ENCODE results near the gene CMBL. TPM values are rescaled to one million over a fixed set of nuclear protein-coding genes. Genes with fewer than 3 reads are reported as not detected.

Gene CMBL
- total and polyA plus RNA-seq, 2 of the 13 experiments (the other 11 are each of a cell fraction or from before 2014, with no cell fraction given), result 11.5 to 17.0 TPM

GRCh38 chr5:10307206-10308148, at the start of gene CMBL (continued):
- TF ChIP-seq ZNF891 (CRISPR knock-in tag; IDR thresholded peaks at IDR 0.05), result no peak
- TF ChIP-seq, protein P1, sequence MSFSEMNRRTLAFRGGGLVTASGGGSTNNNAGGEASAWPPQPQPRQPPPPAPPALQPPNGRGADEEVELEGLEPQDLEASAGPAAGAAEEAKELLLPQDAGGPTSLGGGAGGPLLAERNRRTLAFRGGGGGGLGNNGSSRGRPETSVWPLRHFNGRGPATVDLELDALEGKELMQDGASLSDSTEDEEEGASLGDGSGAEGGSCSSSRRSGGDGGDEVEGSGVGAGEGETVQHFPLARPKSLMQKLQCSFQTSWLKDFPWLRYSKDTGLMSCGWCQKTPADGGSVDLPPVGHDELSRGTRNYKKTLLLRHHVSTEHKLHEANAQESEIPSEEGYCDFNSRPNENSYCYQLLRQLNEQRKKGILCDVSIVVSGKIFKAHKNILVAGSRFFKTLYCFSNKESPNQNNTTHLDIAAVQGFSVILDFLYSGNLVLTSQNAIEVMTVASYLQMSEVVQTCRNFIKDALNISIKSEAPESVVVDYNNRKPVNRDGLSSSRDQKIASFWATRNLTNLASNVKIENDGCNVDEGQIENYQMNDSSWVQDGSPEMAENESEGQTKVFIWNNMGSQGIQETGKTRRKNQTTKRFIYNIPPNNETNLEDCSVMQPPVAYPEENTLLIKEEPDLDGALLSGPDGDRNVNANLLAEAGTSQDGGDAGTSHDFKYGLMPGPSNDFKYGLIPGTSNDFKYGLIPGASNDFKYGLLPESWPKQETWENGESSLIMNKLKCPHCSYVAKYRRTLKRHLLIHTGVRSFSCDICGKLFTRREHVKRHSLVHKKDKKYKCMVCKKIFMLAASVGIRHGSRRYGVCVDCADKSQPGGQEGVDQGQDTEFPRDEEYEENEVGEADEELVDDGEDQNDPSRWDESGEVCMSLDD (CRISPR knock-in tag; IDR thresholded peaks at IDR 0.05; ENCODE audit: borderline replicate concordance), result no peak
- TF ChIP-seq MTA3 (CRISPR knock-in tag; IDR thresholded peaks at IDR 0.05), result no peak
- peak; percentile 82 for TF ChIP-seq MYC (CRISPR knock-in tag; IDR thresholded peaks at IDR 0.05; ENCODE audit: borderline replicate concordance)
- no peak for TF ChIP-seq NR1H2 (CRISPR knock-in tag; IDR thresholded peaks at IDR 0.05; ENCODE audit: borderline replicate concordance, low read depth)
- 0 out of 2 replicates have a peak, but pooled peaks have one; percentile 52 for TF ChIP-seq KLF6 (CRISPR knock-in tag; IDR thresholded peaks at IDR 0.05)
- peak; percentile 84; the same call in 1 of the 2 replicates for TF ChIP-seq ZNF773 (CRISPR knock-in tag; IDR thresholded peaks at IDR 0.05; ENCODE audit: borderline replicate concordance)
- TF ChIP-seq CREB1 (IDR thresholded peaks at IDR 0.05), result no peak
- TF ChIP-seq CREB1 (CRISPR knock-in tag; IDR thresholded peaks at IDR 0.05), result no peak
- TF ChIP-seq HCFC1 (IDR thresholded peaks at IDR 0.05; ENCODE audit: low read depth, low read length), result no peak
- TF ChIP-seq RFXANK (CRISPR knock-in tag; IDR thresholded peaks at IDR 0.05), result no peak
- TF ChIP-seq RNF2 (conservative IDR thresholded peaks at IDR 0.05; ENCODE audit: low read depth), result peak; percentile 70; the same call in 1 of the 2 replicates
- no peak for TF ChIP-seq RFX5 (IDR thresholded peaks at IDR 0.05; ENCODE audit: low read depth, low read length)
- TF ChIP-seq, protein P2, sequence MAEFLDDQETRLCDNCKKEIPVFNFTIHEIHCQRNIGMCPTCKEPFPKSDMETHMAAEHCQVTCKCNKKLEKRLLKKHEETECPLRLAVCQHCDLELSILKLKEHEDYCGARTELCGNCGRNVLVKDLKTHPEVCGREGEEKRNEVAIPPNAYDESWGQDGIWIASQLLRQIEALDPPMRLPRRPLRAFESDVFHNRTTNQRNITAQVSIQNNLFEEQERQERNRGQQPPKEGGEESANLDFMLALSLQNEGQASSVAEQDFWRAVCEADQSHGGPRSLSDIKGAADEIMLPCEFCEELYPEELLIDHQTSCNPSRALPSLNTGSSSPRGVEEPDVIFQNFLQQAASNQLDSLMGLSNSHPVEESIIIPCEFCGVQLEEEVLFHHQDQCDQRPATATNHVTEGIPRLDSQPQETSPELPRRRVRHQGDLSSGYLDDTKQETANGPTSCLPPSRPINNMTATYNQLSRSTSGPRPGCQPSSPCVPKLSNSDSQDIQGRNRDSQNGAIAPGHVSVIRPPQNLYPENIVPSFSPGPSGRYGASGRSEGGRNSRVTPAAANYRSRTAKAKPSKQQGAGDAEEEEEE (CRISPR knock-in tag; IDR thresholded peaks at IDR 0.05; ENCODE audit: borderline replicate concordance), result no peak
- no peak for TF ChIP-seq HMGA1 (CRISPR knock-in tag; conservative IDR thresholded peaks at IDR 0.05)
- TF ChIP-seq SOX13 (IDR thresholded peaks at IDR 0.05), result no peak
- TF ChIP-seq SOX13 (CRISPR knock-in tag; conservative IDR thresholded peaks at IDR 0.05 in 1 of 2, IDR thresholded peaks at IDR 0.05 in 1 of 2), result no peak
- no peak for TF ChIP-seq ATM (IDR thresholded peaks at IDR 0.05; ENCODE audit: borderline replicate concordance)
- TF ChIP-seq ELF1 (CRISPR knock-in tag; IDR thresholded peaks at IDR 0.05), result no peak
- TF ChIP-seq, protein P3, sequence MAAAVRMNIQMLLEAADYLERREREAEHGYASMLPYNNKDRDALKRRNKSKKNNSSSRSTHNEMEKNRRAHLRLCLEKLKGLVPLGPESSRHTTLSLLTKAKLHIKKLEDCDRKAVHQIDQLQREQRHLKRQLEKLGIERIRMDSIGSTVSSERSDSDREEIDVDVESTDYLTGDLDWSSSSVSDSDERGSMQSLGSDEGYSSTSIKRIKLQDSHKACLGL (CRISPR knock-in tag; IDR thresholded peaks at IDR 0.05), result 0 out of 2 replicates have a peak, but pooled peaks have one; percentile 27
- no peak for TF ChIP-seq ZNF335 (CRISPR knock-in tag; IDR thresholded peaks at IDR 0.05)
- 0 out of 2 replicates have a peak, but pooled peaks have one; percentile 56 for TF ChIP-seq ZNF879 (CRISPR knock-in tag; IDR thresholded peaks at IDR 0.05)

All from HepG2 (cell line).